Measurements from ENCODE around the gene HTR1B. TPM values are rescaled to one million over a fixed set of nuclear protein-coding genes. Genes with fewer than 3 reads are reported as not detected.

Gene HTR1B
- total RNA-seq = 1.3 and 1.4 TPM in 2 replicates

GRCh38 chr6:77463308-77463860 lies at the start of gene HTR1B:
HTR1B (minus strand) TSS chr6:77463491; CDS start chr6:77463403, 88 bp downstream.

Other genes with a start within 250 kb of the HTR1B start
- gene MEI4, start 189.5 kb upstream of the HTR1B start, total RNA-seq = 0.23 TPM in 1 of 2 replicates, not detected in the other

All from hair follicular keratinocyte (primary cell).